AG04450 (cell line): ENCODE results near the gene C1QTNF1. TPM values are rescaled to one million over a fixed set of nuclear protein-coding genes. Genes with fewer than 3 reads are reported as not detected.

Source experiments
- CTCF ChIA-PET: fragments of 300-600, 350-600 bp; formaldehyde crosslinking; extraction: SDS; loops from one replicate; lab custom pipeline; 2022; ENCODE audit warnings: antibody characterized with exemption, inconsistent platforms; lab: Charles Lee
- POLR2A ChIA-PET: fragments of 350-600 bp; formaldehyde crosslinking; extraction: SDS; loops from one replicate; lab custom pipeline; 2021; ENCODE audit warnings: antibody characterized with exemption, inconsistent platforms; lab: Yijun Ruan, JAX
- DNase-seq: peaks from one replicate; pipeline ENCODE4 v3.0.0-alpha.2; 2011; ENCODE audit warnings: low read depth, low spot score
- H3K27ac ChIP-seq: one replicate; pipeline ENCODE4 v1.5.1; 2012; ENCODE audit warnings: low read depth, low read length, control low read depth
- H3K27me3 ChIP-seq: one replicate; pipeline ENCODE4 v1.6.0; 2012; ENCODE audit warnings: low read length; ENCODE audit not compliant: control insufficient read depth, insufficient read depth
- H3K4me3 ChIP-seq: 2 replicates; pipeline ENCODE4 v1.5.1; 2011; ENCODE audit warnings: mild to moderate bottlenecking, low read depth, low read length, control low read depth
- H3K9me3 ChIP-seq: 2 replicates; pipeline ENCODE4 v1.5.1; 2012; ENCODE audit warnings: low read length; ENCODE audit not compliant: control insufficient read depth, insufficient read depth
- polyA minus RNA-seq: library from RNA; depleted of rRNA, polyadenylated mRNA; stranded (reverse); fragments of >200 nt; gene quantifications from 2 replicates; pipeline ENCODE4 v1.2.3, GENCODE V29; 2011; rRNA and poly(A)+ RNA removed
- polyA plus RNA-seq: library from polyadenylated mRNA; depleted of rRNA; stranded (reverse); fragments of >200 nt; gene quantifications from 2 replicates; pipeline ENCODE4 v1.2.3, GENCODE V29; 2011; rRNA removed
- TF ChIP-seq, protein P1 (sequence below): IDR thresholded peaks from 2 replicates; pipeline ENCODE4 v1.5.1; 2011; ENCODE audit warnings: low read depth, low read length, control low read depth, inconsistent platforms

C1QTNF1 gene
- polyA plus RNA-seq (15.4 and 23.4 TPM in 2 replicates), polyA minus RNA-seq (11.5 and 22.3 TPM in 2 replicates)

DNA sequence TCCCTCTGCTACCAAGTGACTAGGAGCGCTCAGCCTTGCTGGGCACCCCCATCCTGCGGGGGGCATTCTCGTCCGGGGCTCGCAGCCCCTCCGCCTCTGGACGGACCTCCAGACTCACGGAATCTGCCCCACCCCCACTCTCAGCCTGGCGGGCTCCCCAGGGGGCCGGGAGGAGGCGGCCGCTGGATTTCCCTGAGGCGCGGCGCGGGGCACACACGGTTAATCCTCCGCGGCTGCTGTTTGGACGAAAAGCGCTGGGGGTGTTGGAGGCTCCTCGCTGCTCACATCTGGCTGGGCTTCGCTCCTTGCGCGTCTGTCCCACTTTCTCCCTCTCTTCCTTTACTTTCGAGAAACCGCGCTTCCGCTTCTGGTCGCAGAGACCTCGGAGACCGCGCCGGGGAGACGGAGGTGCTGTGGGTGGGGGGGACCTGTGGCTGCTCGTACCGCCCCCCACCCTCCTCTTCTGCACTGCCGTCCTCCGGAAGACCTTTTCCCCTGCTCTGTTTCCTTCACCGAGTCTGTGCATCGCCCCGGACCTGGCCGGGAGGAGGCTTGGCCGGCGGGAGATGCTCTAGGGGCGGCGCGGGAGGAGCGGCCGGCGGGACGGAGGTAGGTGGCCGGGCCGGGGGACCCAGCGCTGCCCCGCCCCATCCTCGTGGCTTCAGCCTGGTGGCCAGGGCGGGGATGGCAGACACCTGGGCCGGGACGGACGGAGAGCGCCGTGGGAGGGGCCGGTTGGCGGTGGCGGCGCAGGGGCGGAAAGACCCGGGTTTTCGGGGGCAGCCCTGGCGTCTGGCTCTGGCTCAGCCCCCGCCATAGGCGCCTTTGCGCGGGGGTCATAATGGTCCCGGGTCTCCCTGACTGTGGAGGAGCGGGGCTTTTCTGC is at the start of gene C1QTNF1:
C1QTNF1 (plus strand) TSS at position 284 of the 886 bp plus-strand sequence. CDS start 19,800 bp downstream, outside the sequence.
- ChIA-PET CTCF (interaction anchor here (1.8 kb wide), 1 partner anchor 367 kb away, joined by 4 read pairs; no protein-coding TSS in a partner anchor), POLR2A (no interaction called here)
- peaks cover 3% of the 10 kb centered on the region for H3K27me3 ChIP-seq

GRCh38 chr17:78974635-78975591 is 49.1 kb upstream of the C1QTNF1 start:
- H3K9me3 ChIP-seq = no peaks in the 10 kb centered on the region; the same call in 1 of the 2 replicates
- ChIA-PET CTCF (interaction anchor here (0.6 to 0.7 kb wide), 3 partner anchors 18 to 167 kb away, joined by 3 to 11 read pairs (median 3); no protein-coding TSS in a partner anchor), POLR2A (interaction anchor here (0.6 to 1.1 kb wide), 3 partner anchors 40 to 122 kb away, joined by 3 read pairs; no protein-coding TSS in a partner anchor)
- peak; percentile 55 for DNase-seq
- no peaks in the 10 kb centered on the region for H3K27me3 ChIP-seq
- peak overlapping the region; percentile 74 for H3K27ac ChIP-seq
- TF ChIP-seq, protein P1, sequence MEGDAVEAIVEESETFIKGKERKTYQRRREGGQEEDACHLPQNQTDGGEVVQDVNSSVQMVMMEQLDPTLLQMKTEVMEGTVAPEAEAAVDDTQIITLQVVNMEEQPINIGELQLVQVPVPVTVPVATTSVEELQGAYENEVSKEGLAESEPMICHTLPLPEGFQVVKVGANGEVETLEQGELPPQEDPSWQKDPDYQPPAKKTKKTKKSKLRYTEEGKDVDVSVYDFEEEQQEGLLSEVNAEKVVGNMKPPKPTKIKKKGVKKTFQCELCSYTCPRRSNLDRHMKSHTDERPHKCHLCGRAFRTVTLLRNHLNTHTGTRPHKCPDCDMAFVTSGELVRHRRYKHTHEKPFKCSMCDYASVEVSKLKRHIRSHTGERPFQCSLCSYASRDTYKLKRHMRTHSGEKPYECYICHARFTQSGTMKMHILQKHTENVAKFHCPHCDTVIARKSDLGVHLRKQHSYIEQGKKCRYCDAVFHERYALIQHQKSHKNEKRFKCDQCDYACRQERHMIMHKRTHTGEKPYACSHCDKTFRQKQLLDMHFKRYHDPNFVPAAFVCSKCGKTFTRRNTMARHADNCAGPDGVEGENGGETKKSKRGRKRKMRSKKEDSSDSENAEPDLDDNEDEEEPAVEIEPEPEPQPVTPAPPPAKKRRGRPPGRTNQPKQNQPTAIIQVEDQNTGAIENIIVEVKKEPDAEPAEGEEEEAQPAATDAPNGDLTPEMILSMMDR = no peak
- H3K4me3 ChIP-seq = no peak overlapping the region

More for the DNA sequence above, at the start of gene C1QTNF1:
- DNase-seq = no peak
- no peak within 1 kb of the TSS for H3K27ac ChIP-seq
- no peaks in the 10 kb centered on the region; the same call in 1 of the 2 replicates for H3K9me3 ChIP-seq
- TF ChIP-seq, protein P1 = peak; percentile 25; the same call in 1 of the 2 replicates
- H3K4me3 ChIP-seq = peak within 1 kb of the TSS; percentile 70

DNA sequence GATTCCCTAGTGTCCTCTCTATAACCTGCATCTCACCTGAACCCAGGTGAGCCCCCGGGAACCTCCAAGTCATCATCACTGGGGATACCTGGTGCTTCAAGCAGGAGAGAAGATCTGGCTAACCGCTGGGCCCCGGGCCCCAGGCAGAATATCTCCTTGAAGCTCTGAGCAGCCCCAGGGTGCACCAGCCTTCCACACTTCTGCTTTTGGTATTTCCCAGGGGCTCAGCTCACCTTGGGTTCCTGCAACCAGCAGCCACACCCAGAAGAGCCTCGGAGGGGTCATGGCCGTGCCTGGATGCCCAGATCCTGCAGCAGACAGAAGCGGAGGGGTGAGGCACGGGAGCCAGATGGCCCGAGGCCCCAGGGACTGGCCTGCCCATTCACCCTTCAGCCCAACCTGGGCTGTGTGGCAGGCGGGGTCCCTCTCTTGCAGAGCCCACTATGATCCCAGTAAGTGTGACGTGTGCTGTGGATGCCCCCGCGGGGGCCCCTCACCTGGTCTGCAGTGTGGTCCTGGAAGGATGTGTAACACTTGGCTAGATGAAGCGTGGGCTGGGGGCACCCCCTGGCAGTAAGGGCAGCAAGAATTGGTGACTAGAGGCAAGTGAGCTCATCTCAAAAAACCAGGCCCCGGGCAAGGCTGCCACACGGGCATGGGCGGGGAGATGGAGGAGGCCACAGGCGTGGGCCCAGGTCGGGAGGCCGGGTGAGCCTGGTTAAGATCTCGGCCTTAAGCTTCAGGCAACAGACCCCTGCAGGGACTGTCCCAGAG is 46.9 kb upstream of the C1QTNF1 start:
- ChIA-PET POLR2A (no interaction called here), CTCF (interaction anchor here (0.7 to 1.6 kb wide), 3 partner anchors 16 to 111 kb away, joined by 3 to 5 read pairs (median 3); no protein-coding TSS in a partner anchor)
- Histone ChIP-seq H3K27me3 (no peaks in the 10 kb centered on the region), H3K4me3 (no peak overlapping the region), H3K27ac (no peak overlapping the region), H3K9me3 (no peaks in the 10 kb centered on the region; the same call in 1 of the 2 replicates)
- TF ChIP-seq, protein P1 = no peak
- DNase-seq = no peak

DNA sequence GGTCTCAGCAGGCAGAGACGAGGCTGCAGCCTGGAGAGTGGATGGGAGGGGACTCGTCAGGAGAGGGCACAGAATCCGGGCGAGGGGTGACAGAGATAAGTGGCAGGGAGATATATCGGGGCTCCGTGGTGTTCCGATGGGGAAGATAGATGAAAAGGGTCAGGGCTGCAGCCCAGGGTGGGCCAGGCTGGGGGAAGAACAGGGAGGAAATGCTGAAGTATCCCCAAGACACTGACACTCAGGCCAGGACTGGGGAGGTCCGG is 46.4 kb upstream of the C1QTNF1 start:
- DNase-seq = no peak
- Histone ChIP-seq H3K9me3 (no peaks in the 10 kb centered on the region; the same call in 1 of the 2 replicates), H3K27ac (no peak overlapping the region), H3K27me3 (no peaks in the 10 kb centered on the region), H3K4me3 (no peak overlapping the region)
- POLR2A ChIA-PET = no interaction called here
- CTCF ChIA-PET = interaction anchor here (0.7 to 0.9 kb wide), 2 partner anchors 16 to 77 kb away, joined by 3 read pairs; no protein-coding TSS in a partner anchor
- TF ChIP-seq, protein P1 = no peak
